CD14-positive monocyte (primary cell): ENCODE data around the gene MAPK13. TPM values are rescaled to one million over a fixed set of nuclear protein-coding genes. Genes with fewer than 3 reads are reported as not detected.

Experiments
- DNase-seq, 3 donors: peaks; one replicate each; pipeline ENCODE4 v3.0.0-alpha.2; 2011 to 2022
- H2AFZ ChIP-seq: 2 replicates; pipeline ENCODE4 v1.6.0; 2012; ENCODE audit warnings: mild to moderate bottlenecking, low read depth, low read length, inconsistent platforms; ENCODE audit not compliant: insufficient read depth, poor library complexity, severe bottlenecking
- H3K27ac ChIP-seq, 2 donors: 1 replicate in 1 of 2; 2 replicates in 1 of 2; pipeline ENCODE4 v1.5.1; 2012 to 2013; ENCODE audit warnings: low read length in 2 of 2, control low read depth in 1 of 2, inconsistent platforms in 1 of 2, low read depth in 1 of 2, mild to moderate bottlenecking in 1 of 2
- H3K27me3 ChIP-seq, 2 donors: one replicate each; pipeline versions ENCODE4 v1.6.0 to v1.6.1; 2011 to 2013; ENCODE audit warnings: low read length in 2 of 2; ENCODE audit not compliant: control insufficient read depth in 2 of 2, insufficient read depth in 2 of 2
- H3K36me3 ChIP-seq, 2 donors: replicated peaks in 1 of 2; 1 replicate in 1 of 2; 2 replicates in 1 of 2; pipeline versions ENCODE4 v1.5.1 to v1.6.1; 2012 to 2013; ENCODE audit warnings: low read length in 2 of 2, control low read depth in 1 of 2, inconsistent platforms in 1 of 2, mild to moderate bottlenecking in 1 of 2; ENCODE audit not compliant: insufficient read depth in 2 of 2, control insufficient read depth in 1 of 2
- H3K4me1 ChIP-seq, 2 donors: 1 replicate in 1 of 2; 2 replicates in 1 of 2; pipeline versions ENCODE4 v1.5.1 to v1.6.1; 2012 to 2013; ENCODE audit warnings: low read length in 2 of 2, control low read depth in 1 of 2, inconsistent platforms in 1 of 2, mild to moderate bottlenecking in 1 of 2, moderate library complexity in 1 of 2; ENCODE audit not compliant: insufficient read depth in 2 of 2, control insufficient read depth in 1 of 2
- H3K4me2 ChIP-seq: replicated peaks from 2 replicates; pipeline ENCODE3; 2012; ENCODE audit warnings: low read length, moderate library complexity, mild to moderate bottlenecking; ENCODE audit not compliant: poor library complexity, severe bottlenecking; ENCODE audit errors: extremely low read depth
- H3K4me3 ChIP-seq, 3 experiments: fragments of 200-600 bp in 1 of 3; sonication (generic) in 1 of 3; replicated peaks in 1 of 3; 1 replicate in 2 of 3; 2 replicates in 1 of 3; pipeline ENCODE4 v1.5.1; 2011 to 2013; ENCODE audit warnings: low read length in 3 of 3, mild to moderate bottlenecking in 3 of 3, control low read depth in 2 of 3, low read depth in 2 of 3, inconsistent platforms in 1 of 3, moderate library complexity in 1 of 3
- H3K79me2 ChIP-seq: 2 replicates; pipeline ENCODE4 v1.6.0; 2012; ENCODE audit warnings: mild to moderate bottlenecking, control low read depth, inconsistent platforms, low read length, moderate library complexity; ENCODE audit not compliant: insufficient read depth
- H3K9ac ChIP-seq: 2 replicates; pipeline ENCODE4 v1.6.0; 2017; ENCODE audit warnings: low read length, mild to moderate bottlenecking; ENCODE audit not compliant: insufficient read depth, poor library complexity, severe bottlenecking
- H3K9me3 ChIP-seq, 2 donors: replicated peaks in 1 of 2; 1 replicate in 1 of 2; 2 replicates in 1 of 2; pipeline versions ENCODE4 v1.5.1 to v1.6.1; 2012 to 2013; ENCODE audit warnings: low read length in 2 of 2, control low read depth in 1 of 2; ENCODE audit not compliant: control insufficient read depth in 1 of 2, insufficient read depth in 1 of 2
- H4K20me1 ChIP-seq: 2 replicates; pipeline ENCODE4 v1.6.0; 2012; ENCODE audit warnings: mild to moderate bottlenecking, low read length, control low read depth, moderate library complexity; ENCODE audit not compliant: insufficient read depth
- H3K27ac Mint-ChIP-seq, 7 donors: one replicate each; pipeline ENCODE4 v1.8.0; 2020; ENCODE audit warnings: mild to moderate bottlenecking in 7 of 7, mixed read lengths in 7 of 7, moderate library complexity in 6 of 7, inconsistent platforms in 2 of 7
- H3K27me3 Mint-ChIP-seq, 3 donors: one replicate each; pipeline ENCODE4 v1.8.0; 2021 to 2022; ENCODE audit warnings: low read depth in 3 of 3, mild to moderate bottlenecking in 3 of 3, mixed read lengths in 3 of 3, moderate library complexity in 3 of 3, inconsistent platforms in 1 of 3
- H3K36me3 Mint-ChIP-seq, 2 donors: one replicate each; pipeline ENCODE4 v1.8.0; 2020; ENCODE audit warnings: mixed read lengths in 2 of 2, inconsistent platforms in 1 of 2, mild to moderate bottlenecking in 1 of 2
- H3K4me1 Mint-ChIP-seq: one replicate; pipeline ENCODE4 v1.8.0; 2020; ENCODE audit warnings: mild to moderate bottlenecking, mixed read lengths
- H3K4me3 Mint-ChIP-seq, 2 donors: one replicate each; pipeline ENCODE4 v1.8.0; 2020; ENCODE audit warnings: mild to moderate bottlenecking in 2 of 2, mixed read lengths in 2 of 2, moderate library complexity in 1 of 2
- H3K9me3 Mint-ChIP-seq, 7 donors: one replicate each; pipeline ENCODE4 v1.8.0; 2020 to 2022; ENCODE audit warnings: mixed read lengths in 7 of 7, mild to moderate bottlenecking in 6 of 7, moderate library complexity in 6 of 7, inconsistent platforms in 2 of 7
- WGBS: methylation state at CpG from one replicate; pipeline ENCODE4 v1.1.5; 2013; ENCODE audit warnings: missing lambda C conversion rate; ENCODE audit not compliant: insufficient coverage; 5-methylcytosine and 5-hydroxymethylcytosine counted together
- intact Hi-C, 2 donors: fragments of 100-400 bp; cut with micrococcal nuclease; formaldehyde crosslinking; loops; one replicate each; pipeline versions ENCODE4 v1.15.0 to v1.15.1; 2023
- polyA plus RNA-seq, 3 donors: library from polyadenylated mRNA; depleted of rRNA in 1 of 3; unstranded in 2 of 3; stranded (reverse) in 1 of 3; fragments of 300-500 nt in 2 of 3; fragments of >200 nt in 1 of 3; fragmentation: Illumina TruSeq in 2 of 3; gene quantifications; 1 replicate in 2 of 3; 2 replicates in 1 of 3; pipeline ENCODE4 v1.2.3, GENCODE V29; 2012 to 2021
- TF ChIP-seq, protein P1 (sequence below): fragments of 200-600 bp; IDR thresholded peaks from one replicate; pipeline ENCODE4 v1.8.0; 2022; ENCODE audit warnings: antibody characterized with exemption, mild to moderate bottlenecking

MAPK13 gene
- polyA plus RNA-seq, 3 donors, result 0.88 to 9.8 (median 2.4) TPM

DNA sequence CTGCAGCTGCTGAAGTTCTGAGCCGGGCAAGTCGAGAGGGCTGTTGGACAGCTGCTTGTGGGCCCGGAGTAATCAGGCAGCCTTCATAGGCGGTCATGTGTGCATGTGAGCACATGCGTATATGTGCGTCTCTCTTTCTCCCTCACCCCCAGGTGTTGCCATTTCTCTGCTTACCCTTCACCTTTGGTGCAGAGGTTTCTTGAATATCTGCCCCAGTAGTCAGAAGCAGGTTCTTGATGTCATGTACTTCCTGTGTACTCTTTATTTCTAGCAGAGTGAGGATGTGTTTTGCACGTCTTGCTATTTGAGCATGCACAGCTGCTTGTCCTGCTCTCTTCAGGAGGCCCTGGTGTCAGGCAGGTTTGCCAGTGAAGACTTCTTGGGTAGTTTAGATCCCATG lies 21.2 kb upstream of the MAPK13 start:
- intact Hi-C loops, result no loop called here
- no peaks in the 10 kb centered on the region for H3K27me3 Mint-ChIP-seq
- WGBS, result 97% methylated on average over 5 of the region's 7 CpGs
- no peaks in the 10 kb centered on the region for H3K9me3 ChIP-seq
- H3K4me1 ChIP-seq, result peaks cover 5 to 16% of the 10 kb centered on the region in 2 donors
- no peak overlapping the region for H3K4me2 ChIP-seq
- peaks cover 78 to 98% of the 10 kb centered on the region in 2 donors for H3K36me3 ChIP-seq
- H3K36me3 Mint-ChIP-seq, result peaks cover 71 to 89% of the 10 kb centered on the region in 2 donors
- H4K20me1 ChIP-seq, result peaks cover 89% of the 10 kb centered on the region
- no peak overlapping the region for H2AFZ ChIP-seq
- TF ChIP-seq, protein P1, sequence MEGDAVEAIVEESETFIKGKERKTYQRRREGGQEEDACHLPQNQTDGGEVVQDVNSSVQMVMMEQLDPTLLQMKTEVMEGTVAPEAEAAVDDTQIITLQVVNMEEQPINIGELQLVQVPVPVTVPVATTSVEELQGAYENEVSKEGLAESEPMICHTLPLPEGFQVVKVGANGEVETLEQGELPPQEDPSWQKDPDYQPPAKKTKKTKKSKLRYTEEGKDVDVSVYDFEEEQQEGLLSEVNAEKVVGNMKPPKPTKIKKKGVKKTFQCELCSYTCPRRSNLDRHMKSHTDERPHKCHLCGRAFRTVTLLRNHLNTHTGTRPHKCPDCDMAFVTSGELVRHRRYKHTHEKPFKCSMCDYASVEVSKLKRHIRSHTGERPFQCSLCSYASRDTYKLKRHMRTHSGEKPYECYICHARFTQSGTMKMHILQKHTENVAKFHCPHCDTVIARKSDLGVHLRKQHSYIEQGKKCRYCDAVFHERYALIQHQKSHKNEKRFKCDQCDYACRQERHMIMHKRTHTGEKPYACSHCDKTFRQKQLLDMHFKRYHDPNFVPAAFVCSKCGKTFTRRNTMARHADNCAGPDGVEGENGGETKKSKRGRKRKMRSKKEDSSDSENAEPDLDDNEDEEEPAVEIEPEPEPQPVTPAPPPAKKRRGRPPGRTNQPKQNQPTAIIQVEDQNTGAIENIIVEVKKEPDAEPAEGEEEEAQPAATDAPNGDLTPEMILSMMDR, result no peak
- no peak overlapping the region for H3K4me3 Mint-ChIP-seq
- no peak overlapping the region for H3K4me3 ChIP-seq
- H3K27ac Mint-ChIP-seq, result peak overlapping the region in 4 of 7 donors; percentile 31 to 87 (median 58)
- DNase-seq, result no peak
- no peaks in the 10 kb centered on the region for H3K27me3 ChIP-seq
- H3K9me3 Mint-ChIP-seq, result peaks cover 0 to under 1% (median 0%) of the 10 kb centered on the region in 7 donors
- peaks cover 44% of the 10 kb centered on the region for H3K79me2 ChIP-seq
- H3K27ac ChIP-seq, result peak overlapping the region in 1 of 2 donors; percentile 49
- peaks cover 16% of the 10 kb centered on the region for H3K4me1 Mint-ChIP-seq
- no peak overlapping the region for H3K9ac ChIP-seq

DNA sequence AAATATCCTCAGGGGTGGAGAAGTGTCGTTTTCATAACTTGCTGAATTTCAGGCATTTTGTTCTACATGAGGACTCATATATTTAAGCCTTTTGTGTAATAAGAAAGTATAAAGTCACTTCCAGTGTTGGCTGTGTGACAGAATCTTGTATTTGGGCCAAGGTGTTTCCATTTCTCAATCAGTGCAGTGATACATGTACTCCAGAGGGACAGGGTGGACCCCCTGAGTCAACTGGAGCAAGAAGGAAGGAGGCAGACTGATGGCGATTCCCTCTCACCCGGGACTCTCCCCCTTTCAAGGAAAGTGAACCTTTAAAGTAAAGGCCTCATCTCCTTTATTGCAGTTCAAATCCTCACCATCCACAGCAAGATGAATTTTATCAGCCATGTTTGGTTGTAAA lies 20.3 kb upstream of the MAPK13 start:
- Histone ChIP-seq H3K9ac (no peak overlapping the region), H3K4me1 (peaks cover 12 to 26% of the 10 kb centered on the region in 2 donors)

More for the DNA sequence above, 20.3 kb upstream of the MAPK13 start:
- Histone ChIP-seq H3K9me3 (no peaks in the 10 kb centered on the region), H3K4me3 (no peak overlapping the region), H3K79me2 (peaks cover 35% of the 10 kb centered on the region), H3K36me3 (peaks cover 68 to 89% of the 10 kb centered on the region in 2 donors), H4K20me1 (peaks cover 89% of the 10 kb centered on the region), H3K27me3 (no peaks in the 10 kb centered on the region), H3K4me2 (no peak overlapping the region), H3K27ac (no peak overlapping the region), H2AFZ (no peak overlapping the region)
- WGBS, result 90% methylated on average over 2 of the region's 3 CpGs
- TF ChIP-seq, protein P1, result no peak
- no peak for DNase-seq
- peaks cover 25% of the 10 kb centered on the region for H3K4me1 Mint-ChIP-seq
- no peaks in the 10 kb centered on the region for H3K27me3 Mint-ChIP-seq
- intact Hi-C loops, result no loop called here
- H3K9me3 Mint-ChIP-seq, result peaks cover 0 to 2% (median 0%) of the 10 kb centered on the region in 7 donors
- no peak overlapping the region for H3K4me3 Mint-ChIP-seq
- peaks cover 64 to 81% of the 10 kb centered on the region in 2 donors for H3K36me3 Mint-ChIP-seq
- H3K27ac Mint-ChIP-seq, result peak overlapping the region in 3 of 7 donors; percentile 38 to 69 (median 64)
